GM19324 (cell line): ENCODE data around the gene ALPG.
"Not testable (repeated sequence)": the region's sequence is repeated elsewhere in the genome, so short reads cannot be mapped to it uniquely, and the experiment has no call there.

Experiments
- ATAC-seq: cut with Tn5 transposase; IDR thresholded peaks from one replicate; pipeline ENCODE4 v1.9.1; 2021; ENCODE audit warnings: mild to moderate bottlenecking, moderate library complexity; ENCODE audit not compliant: unreplicated experiment, low FRiP score

The ALPG gene

DNA sequence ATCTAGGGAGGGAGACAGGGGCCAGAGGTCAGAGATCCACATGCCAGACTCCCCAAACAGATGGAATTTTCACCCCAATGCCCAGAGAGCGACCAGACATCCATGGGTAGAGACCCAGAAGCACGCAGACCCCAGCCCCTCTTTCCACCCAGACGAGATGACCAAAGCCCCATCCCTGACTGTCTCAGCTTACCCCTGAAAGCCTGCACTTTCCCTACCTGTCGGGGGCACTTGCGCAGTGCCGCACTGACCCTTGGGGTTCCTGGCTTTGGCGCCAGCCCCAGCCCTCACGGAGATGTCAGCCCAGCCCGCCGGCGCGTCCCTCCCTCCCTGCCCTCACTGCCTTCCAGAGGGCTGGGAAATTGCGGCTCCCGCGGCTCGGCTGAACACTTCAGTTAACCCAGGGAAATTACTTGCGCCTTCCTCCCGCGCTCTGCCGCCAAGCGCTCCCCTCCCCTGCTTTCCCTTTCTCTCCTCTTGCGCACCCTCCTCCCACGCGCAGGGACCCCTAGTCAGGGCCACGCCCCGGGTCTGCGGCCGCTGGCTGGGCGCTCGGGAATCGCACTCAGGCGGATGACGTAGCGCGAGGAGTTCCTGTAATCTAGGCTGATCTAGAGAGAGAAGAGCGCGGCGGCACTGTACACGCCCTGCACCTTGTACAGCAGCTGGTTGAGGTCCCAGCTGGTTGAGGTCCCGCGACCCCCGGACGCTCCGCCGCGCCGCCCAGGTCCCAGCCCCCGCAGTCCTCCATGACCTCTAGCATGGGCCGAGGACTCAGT, 12.0 kb downstream of the ALPG start:
- no peak for ATAC-seq

DNA sequence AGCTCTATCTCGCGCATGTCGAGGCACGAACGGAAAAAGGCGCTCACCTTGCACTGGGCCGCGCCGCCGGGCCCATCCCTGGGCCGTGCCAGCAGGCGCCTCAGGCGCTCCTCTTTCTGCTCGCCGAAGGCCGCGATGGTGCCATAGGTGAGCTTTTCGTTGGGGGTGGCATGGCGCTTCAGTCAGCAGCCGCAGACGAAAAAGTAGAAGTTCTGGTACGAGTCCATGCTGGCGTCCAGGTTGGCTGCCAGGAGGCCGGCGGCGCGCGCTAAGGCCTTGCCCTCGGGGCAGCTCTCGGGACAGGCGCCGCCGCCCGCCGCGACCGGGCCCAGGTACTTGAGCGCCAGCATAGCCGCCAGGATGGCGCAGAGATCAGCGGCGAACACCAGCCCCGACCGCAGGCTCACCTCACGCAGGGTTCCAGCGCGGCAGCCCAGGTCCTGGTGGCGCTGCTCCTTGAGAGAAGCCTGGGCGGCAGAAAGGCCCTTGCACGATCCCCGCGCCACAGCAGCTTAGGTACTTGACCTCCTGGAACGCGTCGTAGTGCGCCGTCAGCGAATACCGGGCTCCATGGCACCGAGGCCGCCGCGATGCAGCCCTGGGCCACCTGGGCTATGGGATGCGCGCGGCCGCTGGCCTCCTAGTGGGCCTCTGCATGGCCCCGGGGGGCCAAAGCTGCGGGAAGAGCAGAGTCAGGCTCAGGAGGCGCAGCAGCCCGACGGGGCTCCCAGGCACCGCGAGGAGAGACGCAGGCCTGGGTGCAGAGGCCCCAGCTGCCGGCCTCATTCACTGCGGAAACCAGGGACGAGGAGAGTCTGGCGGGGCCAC, 12.8 kb downstream of the ALPG start:
- no peak for ATAC-seq

DNA sequence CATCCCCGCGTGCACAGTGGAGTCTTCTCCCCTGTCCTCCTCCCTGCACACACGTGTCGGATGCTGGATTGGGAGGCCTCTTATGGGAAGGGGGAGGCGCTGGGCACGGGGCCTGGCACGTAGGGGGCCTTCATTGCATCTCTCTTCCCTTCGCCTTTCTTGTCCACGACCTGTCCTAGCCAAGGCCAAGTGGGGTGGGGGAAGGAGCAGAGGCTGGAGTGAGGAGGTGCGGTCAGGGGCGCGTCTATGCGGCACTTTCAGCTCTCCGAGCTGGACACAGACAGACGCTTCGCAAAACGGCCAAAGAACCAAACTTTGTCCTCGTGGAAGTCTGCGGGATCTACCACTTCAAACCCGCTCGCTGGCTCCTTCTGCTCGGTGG, 13.4 kb downstream of the ALPG start:
- no peak for ATAC-seq

DNA sequence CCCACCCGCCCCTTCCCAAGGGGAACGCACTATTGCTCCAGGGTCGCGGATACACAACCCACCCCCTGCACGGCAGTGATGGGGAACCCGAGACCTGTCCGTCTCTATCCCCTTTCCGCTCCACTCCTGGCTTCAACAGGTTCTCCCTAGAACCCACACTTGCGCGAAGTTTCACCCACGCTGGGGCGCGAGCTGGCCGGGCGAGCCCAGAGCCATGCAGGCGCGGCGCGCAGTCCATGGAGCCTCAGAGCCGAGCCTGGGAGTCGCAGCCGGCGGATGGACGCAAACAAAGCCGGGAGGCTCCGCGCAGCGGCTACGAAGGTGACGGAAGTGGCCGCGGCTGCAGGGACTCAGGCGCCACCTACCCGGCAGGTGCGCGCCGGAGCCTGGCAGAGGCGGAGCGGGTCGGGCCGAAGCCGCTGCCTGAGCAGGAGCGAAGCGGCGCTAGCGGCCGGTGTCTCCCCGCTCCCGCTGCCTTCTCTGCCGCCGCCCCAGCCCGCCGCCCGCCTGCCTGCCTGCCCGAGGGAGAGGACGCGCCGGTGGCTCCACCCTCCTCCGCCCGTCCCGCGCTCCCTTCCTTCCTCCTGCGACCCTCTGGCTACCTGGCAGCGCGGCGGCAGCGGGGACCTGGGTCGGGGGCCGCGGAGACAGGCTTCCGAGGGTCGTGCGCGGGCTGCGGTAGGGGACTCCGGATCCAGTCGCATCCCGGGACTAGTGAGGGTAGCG, 14.0 kb downstream of the ALPG start:
- no peak for ATAC-seq

DNA sequence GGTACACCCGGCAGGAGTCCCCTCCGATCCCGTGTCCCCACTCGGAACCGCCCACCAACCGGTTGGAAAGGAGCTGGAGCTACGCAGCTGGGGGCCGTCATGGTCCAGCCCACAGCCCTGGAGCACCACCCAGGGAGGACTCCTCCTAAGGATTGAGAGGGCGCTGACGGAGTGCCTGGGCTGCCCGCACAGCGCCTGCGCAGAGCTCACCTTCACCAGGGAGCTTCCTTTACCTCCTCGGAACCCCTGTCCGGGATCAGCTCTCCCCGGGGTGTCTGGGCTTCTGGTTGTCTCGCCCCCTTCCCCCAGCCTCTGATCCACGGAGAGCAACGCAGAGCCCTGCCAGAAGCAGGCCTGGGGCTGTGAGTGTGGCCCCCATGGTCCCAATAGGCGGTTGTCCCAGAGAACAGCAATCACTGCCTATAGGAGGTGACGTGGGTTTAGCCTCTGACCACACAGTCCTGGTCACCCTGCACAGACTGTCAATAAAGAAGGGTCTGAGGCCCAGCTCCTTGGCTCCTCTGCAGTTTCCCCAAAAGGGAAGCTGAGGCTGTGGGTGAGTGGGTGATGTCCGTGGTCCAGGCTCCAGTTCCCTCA, 14.6 kb downstream of the ALPG start:
- no peak for ATAC-seq

DNA sequence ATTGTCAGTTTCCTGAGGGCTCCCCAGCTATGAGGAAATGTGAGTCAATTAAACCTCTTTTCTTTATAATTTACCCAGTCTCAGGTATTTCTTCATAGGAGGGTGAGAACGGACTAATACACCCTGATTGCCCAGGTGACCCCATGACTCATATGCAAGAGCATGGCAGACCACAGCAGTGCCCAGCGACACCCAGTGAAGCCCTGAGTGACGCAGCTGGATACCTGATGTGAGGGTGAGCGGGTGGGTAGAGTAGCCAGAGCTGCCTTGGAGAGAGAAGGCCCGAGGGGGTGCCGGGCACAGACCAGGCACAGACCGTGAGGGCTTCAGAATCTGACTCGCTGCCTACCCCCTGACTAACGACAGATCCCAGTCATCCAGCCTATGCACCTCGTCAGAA, 15.4 kb downstream of the ALPG start:
- ATAC-seq = no peak

DNA sequence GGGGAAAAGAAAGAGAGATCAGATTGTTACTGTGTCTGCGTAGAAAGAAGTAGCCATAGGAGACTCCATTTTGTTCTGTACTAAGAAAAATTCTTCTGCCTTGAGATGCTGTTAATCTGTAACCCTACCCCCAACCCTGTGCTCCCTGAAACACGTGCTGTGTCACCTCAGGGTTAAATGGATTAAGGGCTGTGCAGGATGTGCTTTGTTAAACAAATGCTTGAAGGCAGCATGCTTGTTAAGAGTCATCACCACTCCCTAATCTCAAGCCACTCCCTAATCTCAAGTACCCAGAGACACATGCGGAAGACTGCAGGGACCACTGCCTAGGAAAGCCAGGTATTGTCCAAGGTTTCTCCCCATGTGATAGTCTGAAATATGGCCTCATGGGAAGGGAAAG, 16.4 kb downstream of the ALPG start:
- not testable (repeated sequence) for ATAC-seq

DNA sequence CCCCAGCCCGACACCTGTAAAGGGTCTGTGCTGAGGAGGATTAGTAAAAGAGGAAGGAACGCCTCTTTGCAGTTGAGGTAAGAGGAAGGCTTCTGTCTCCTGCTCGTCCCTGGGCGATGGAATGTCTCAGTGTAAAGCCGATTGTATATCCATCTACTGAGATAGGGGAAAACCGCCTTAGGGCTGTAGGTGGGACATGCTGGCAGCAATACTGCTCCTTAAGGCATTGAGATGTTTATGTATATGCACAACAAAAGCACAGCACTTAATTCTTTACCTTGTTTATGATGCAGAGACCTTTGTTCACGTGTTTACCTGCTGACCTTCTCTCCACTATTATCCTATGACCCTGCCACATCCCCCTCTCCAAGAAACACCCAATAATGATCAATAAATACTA, 16.8 kb downstream of the ALPG start:
- ATAC-seq = not testable (repeated sequence)

DNA sequence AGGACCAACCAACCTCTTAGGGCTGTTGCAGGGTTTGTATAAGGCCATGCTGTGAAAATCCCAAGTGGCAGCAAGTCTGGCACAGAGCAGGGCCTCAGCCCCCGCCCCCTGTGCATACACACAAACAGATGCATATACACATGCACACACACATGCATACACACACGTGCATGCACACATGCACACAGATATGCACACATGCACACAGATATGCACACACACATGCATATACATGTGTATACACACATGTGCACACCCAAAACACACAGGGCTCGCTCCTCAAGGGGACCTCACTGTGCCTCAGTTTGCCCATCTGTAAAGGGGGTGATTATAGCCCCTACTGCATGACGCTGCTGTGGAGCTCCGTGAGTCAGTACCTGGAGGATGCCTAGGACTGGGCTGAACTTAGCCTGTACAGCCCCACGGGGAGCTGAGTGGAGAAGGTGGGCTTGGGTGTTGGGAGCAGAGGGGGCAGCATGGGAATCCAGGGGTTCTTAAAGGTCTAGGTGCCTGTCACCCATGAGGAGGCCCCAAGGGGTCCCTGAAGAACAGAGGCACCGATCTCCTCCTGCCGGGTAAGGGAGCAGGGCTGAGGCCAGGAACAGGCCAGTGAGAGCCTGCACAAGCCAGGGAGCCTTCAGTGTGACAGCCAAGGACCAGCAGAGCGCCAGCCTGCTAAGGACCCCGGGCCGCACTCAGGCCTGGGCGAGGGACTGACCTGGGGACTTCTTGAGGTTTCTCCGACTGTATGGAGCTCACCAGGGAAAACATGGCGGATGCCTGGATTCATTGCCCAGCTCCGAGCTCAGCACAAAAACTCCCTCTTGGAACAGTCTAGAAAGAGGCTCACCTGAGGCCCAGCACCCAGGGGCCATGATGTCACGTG, 25.3 kb downstream of the ALPG start:
- ATAC-seq = no peak

DNA sequence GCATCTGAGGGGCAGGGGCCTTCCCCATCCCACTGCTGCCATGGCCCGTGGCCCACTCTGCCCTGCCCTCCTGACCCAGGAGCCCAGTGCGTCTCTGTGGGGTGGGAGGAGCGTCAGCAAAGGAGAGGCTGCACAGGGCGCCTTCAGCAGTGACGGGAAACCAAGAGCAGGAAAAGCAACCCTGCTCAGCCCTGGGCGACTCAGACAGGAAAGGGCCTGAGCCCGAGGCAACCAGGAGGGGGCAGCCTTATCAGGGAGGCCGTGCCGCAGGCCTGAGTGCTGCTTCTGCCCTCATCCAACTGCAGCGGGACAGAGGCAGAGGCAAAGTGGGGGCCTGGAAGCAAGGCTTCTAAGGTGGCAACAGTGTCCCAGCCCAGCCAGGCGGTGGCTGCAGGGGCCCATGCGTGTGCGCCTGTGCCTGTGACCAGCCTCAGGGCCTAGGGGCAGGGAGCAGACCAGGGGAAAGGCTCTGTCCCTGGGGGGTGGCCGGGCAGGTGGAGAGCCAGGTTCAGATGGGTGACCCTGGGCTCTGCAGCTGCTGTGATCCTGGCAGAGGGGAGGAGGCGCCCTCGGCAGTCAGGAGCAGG, 26.0 kb downstream of the ALPG start:
- no peak for ATAC-seq

DNA sequence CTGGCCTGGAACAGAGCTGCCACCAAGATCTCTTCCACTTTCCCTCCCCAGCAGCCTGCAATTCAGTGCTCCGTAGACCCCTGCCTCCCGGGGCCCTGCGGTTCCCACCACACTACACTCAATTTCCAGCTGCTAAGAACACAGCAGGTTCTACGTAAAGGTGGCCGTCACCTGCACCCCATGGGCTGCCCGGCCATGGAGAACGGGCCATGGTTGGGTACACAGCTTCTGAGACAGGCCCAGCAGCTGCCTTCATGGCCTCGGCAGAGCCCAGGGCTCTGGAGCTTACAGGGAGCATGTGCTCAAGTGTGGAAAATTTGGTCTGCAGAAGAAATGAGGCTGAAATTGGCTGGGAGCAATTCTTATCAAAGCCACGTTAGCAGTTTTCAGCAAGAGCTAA, 27.0 kb downstream of the ALPG start:
- ATAC-seq = not testable (repeated sequence)

DNA sequence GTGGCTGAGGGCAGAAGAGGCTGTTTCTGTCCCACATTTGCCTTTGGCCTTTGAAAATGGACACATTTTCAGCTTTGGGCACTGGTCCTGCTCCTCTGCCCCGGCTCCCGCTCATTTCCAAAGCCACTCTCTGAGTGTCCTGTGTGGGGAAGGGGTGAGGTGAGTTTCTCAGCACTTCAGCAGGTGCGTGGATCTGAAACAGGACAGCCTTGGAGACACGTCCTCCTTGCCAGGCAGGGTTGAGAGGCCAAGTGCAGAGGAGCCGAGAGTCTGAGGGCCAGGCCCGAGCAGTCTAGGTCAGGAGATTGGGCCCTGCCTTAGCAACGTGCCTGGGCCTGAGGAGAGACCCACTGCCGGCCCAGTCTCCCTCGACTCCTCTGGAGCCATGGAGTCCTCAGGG, 27.4 kb downstream of the ALPG start:
- no peak for ATAC-seq

DNA sequence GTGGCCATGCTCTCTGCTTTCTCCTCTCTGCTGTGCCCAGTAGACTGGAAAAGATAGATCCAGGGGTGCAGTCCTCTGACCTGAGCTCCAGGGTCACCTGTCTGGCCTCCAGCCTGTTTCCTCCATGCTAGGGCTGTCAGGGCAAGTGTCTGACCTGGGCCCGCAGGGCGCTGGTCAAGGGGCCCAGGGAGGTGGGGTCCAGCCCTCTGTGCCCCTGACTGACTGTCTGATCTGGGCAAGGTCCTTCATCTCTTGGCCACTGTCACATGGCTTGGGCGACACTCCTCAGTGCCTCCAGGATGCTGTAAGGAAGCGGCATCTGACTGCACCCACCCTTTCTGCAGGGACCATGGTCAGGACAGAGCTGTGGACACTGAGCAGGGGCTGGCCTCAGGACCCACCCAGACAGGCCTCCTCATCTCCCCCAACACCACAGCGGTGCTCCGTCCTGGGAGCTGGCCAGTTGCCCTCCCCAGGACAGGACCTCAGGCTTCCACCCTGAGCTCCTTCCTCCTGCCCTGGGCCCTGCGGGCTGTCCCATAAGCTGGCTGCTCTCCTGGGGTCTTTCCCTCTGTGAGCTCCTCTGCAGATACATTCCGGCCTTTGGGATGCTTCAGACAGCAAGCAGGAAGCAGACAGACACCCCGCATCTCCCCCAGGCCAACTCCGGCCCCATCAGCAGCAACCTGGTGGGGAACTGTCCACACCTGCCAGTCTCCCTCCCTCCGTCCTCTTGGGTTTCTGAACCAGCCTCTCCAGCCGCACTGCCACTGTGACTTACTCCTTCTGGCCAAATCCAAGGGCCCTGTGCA, 28.1 kb downstream of the ALPG start:
- no peak for ATAC-seq

DNA sequence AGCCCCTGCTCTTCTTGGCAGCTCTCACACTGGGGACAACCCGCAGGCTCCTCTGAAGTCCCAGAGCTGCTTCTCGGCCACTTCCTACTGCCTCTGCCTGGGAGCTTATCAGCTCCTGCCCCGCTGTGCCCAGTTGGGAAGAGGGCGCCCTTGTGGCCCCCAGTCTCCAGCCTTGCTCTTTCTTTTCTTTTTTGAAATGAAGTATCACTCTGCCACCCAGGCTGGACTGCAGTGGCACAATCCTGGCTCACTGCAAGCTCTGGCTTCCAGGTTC, 28.7 kb downstream of the ALPG start:
- ATAC-seq = no peak

DNA sequence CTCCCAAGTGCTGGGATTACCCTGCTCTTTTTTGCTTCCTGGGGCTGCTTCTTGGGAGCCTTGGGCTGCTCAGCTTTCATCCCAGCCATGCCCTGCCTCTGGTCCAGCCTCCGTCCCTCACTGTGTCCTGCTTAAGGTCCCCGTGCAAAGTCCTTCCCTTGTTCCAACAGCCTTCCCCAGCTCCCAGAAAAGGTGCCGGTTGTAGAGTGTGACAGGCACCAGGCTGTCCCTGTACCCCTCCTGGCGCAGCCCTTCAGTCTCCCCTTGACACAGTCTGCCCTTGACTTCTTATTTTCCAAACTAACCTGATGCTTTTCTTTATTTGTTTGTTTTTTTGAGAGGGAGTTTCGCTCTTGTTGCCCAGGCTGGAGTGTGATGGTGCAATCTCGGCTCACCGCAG, 29.2 kb downstream of the ALPG start:
- ATAC-seq = no peak

DNA sequence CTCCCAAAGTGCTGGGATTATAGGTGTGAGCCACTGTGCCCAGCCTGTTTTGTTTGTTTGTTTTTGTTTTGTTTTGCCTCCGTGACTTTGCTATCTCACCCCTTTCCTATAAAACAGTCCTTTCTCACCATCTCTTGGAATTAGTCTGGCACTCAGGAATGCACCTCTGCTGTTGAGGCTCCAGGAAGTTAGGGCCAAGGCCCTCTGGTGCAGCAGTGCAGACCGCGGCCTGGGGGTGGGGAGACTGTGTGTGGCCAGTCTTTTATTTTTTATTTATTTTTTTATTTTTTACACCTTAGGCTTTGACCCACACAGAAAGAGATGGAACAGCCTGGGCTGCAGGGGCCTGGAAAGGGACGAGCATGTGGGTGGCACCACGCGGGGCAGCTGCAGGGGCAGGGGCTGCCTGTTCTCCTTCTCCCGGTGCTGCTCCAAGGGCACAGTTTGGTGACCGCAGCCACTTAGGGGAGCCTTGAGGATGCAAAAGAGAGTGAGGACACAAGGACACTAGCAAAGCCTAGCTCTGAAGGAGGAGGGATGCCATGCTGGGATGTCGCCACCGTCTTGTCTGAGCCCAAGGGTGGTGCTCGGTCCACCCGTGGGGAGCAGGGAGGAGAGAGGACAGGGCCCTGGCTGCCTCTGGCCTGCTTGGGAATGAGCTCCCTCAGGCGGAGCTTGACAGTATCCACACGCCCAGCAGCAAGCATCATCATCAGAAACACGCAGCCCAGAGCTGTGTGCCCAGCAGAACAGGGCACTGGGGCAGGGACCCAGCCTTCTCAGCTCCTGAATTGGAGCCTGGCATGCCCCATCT, 29.9 kb downstream of the ALPG start:
- ATAC-seq = no peak

DNA sequence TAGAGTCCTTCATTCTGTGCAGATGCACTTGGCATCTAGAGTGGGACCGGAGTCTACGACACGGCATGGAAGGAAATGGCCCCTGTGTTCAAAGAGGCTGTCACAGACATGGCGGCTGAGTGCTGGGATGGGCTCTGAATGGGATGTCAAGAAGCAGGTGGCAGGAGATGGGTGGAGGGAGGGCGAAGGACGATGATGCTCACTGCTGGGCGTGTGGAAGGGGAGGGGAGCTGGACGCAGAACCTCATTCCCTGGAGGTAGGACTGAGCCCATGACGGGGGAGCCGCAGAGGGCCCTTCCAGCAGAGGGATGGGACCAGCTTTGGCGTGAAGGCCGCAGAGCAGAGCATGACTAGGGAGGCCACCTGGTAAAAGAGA, 30.5 kb downstream of the ALPG start:
- no peak for ATAC-seq

DNA sequence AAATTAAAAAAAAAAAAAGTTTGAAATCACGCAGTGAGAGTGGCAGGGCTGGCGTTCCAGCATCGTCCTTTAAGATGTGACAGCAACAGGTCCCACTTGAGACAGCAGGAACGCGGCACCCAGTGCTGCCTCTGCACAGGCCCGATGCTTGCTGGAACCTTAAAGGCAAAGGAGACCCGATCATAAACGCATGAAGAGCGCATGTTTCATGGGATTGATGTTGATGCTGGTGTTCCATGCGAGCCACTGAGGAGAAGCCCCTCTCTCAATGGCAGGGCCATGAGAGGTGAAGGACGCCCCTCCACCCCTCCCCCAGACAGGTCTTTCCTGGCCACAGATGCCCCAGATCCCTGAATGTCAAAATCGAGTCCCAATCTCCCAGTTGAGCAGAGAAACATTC, 31.4 kb downstream of the ALPG start:
- ATAC-seq = no peak
